ENCODE measurements around the gene BMP6. TPM values are rescaled to one million over a fixed set of nuclear protein-coding genes. Genes with fewer than 3 reads are reported as not detected.

The BMP6 gene
- total RNA-seq, 4 donors from 2014 or later: 1.7 to 8.3 (median 3.3) TPM

DNA sequence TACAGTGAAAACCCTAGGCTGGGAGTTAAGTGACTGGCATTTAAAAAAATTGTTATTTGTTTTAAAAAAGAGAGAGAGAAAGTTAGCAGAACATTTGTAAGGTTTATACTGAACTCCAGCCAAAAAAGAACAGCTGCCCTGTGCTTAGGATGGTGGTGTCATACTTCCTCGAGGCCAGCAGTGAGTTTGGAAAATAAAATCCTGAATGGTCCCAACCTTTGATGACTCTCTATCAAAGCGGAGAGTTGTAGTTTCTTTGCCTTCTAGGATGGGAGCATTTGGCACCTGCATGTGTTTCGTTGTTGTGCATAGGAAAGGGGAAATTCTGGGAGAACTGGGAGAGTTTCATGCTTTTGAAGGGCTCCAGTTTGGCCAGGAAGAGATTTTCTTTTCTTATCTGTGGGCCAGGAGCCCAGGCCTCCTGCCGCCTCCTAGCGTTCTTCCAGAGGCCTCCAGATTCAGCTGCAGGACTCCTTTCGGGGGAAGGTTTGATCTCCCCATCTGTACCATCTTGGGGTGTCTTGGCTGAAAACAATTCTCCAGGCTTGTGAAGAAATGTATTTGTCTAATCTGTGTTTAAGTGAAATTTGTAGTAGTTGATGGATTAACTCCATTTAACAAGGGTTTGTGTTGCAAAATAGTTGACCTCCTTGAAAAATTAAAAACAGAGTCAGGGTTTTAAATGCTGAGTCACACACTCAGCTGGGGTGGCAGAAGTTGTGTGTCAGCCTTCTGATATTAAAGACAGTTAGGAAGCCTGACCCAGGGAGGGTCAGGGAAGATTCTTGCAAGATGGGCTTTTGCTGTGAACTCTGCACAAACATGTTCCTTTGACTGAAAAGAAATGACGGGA, 121.3 kb downstream of the BMP6 start:
- no peaks in the 10 kb centered on the region for H3K36me3 ChIP-seq
- H3K27ac ChIP-seq: no peak overlapping the region
- DNase-seq (no peak), ATAC-seq (peak in 1 of 2 donors; percentile 36)
- no peak for TF ChIP-seq POLR2A (IDR thresholded peaks at IDR 0.05)
- TF ChIP-seq, protein P1, sequence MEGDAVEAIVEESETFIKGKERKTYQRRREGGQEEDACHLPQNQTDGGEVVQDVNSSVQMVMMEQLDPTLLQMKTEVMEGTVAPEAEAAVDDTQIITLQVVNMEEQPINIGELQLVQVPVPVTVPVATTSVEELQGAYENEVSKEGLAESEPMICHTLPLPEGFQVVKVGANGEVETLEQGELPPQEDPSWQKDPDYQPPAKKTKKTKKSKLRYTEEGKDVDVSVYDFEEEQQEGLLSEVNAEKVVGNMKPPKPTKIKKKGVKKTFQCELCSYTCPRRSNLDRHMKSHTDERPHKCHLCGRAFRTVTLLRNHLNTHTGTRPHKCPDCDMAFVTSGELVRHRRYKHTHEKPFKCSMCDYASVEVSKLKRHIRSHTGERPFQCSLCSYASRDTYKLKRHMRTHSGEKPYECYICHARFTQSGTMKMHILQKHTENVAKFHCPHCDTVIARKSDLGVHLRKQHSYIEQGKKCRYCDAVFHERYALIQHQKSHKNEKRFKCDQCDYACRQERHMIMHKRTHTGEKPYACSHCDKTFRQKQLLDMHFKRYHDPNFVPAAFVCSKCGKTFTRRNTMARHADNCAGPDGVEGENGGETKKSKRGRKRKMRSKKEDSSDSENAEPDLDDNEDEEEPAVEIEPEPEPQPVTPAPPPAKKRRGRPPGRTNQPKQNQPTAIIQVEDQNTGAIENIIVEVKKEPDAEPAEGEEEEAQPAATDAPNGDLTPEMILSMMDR (IDR thresholded peaks at IDR 0.05 in 4 of 5, conservative IDR thresholded peaks at IDR 0.05 in 1 of 5): no peak
- no peaks in the 10 kb centered on the region for H3K27me3 ChIP-seq
- intact Hi-C loops (cut with DNase I; ENCODE audit: low total_unique reads): no loop called here
- H3K9me3 ChIP-seq: no peaks in the 10 kb centered on the region
- no peak overlapping the region for H3K4me3 ChIP-seq
- no peaks in the 10 kb centered on the region for H3K4me1 ChIP-seq
- in situ Hi-C loops (cut with MboI; ENCODE audit: low sequenced_read_pairs in 4 of 4): no loop called here

GRCh38 chr6:7848229-7848628, 122.3 kb downstream of the BMP6 start:
- ATAC-seq: no peak
- TF ChIP-seq, protein P1 (IDR thresholded peaks at IDR 0.05 in 4 of 5, conservative IDR thresholded peaks at IDR 0.05 in 1 of 5): no peak
- no peak for TF ChIP-seq POLR2A (IDR thresholded peaks at IDR 0.05)
- no peaks in the 10 kb centered on the region for H3K36me3 ChIP-seq
- H3K27me3 ChIP-seq: no peaks in the 10 kb centered on the region
- in situ Hi-C loops (cut with MboI; ENCODE audit: low sequenced_read_pairs in 4 of 4) (no loop called here), intact Hi-C loops (cut with DNase I; ENCODE audit: low total_unique reads) (no loop called here)
- no peak overlapping the region for H3K27ac ChIP-seq
- H3K9me3 ChIP-seq: no peaks in the 10 kb centered on the region
- H3K4me3 ChIP-seq: no peak overlapping the region
- no peak for DNase-seq
- H3K4me1 ChIP-seq: no peaks in the 10 kb centered on the region

GRCh38 chr6:7851780-7852179, 125.9 kb downstream of the BMP6 start:
- no peak for ATAC-seq
- Histone ChIP-seq H3K9me3 (no peaks in the 10 kb centered on the region), H3K27me3 (no peaks in the 10 kb centered on the region), H3K4me1 (no peaks in the 10 kb centered on the region), H3K4me3 (no peak overlapping the region), H3K36me3 (no peaks in the 10 kb centered on the region), H3K27ac (no peak overlapping the region)
- TF ChIP-seq, protein P1 (IDR thresholded peaks at IDR 0.05 in 4 of 5, conservative IDR thresholded peaks at IDR 0.05 in 1 of 5): no peak
- no peak for TF ChIP-seq POLR2A (IDR thresholded peaks at IDR 0.05)
- DNase-seq: no peak
- in situ Hi-C loops (cut with MboI; ENCODE audit: low sequenced_read_pairs in 4 of 4) (no loop called here), intact Hi-C loops (cut with DNase I; ENCODE audit: low total_unique reads) (no loop called here)

DNA sequence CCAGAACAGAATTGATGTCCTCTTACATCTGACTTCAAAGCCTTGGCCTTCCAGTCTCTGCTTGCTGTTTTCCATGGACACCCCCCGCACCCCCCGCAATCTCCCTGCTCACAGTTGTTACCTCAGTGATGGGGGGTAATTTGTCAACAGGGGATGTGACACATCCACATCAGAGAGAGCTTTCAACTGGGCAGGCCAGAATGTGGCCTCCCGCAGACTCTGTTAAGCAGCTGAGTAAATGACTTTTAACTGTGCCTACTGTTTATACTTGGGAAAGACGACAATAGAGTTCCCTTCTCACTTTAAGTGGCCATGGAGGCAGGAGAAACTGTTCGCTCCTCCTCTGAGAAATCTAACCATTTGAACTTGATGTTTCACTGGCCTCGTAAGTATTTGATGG, 133.7 kb downstream of the BMP6 start:
- no peak for DNase-seq
- Histone ChIP-seq H3K9me3 (no peaks in the 10 kb centered on the region), H3K36me3 (no peaks in the 10 kb centered on the region), H3K4me3 (no peak overlapping the region), H3K27me3 (no peaks in the 10 kb centered on the region), H3K4me1 (no peaks in the 10 kb centered on the region), H3K27ac (no peak overlapping the region)
- in situ Hi-C loops (cut with MboI; ENCODE audit: low sequenced_read_pairs in 4 of 4) (no loop called here), intact Hi-C loops (cut with DNase I; ENCODE audit: low total_unique reads) (no loop called here)
- no peak for ATAC-seq
- TF ChIP-seq, protein P1 (IDR thresholded peaks at IDR 0.05 in 4 of 5, conservative IDR thresholded peaks at IDR 0.05 in 1 of 5): no peak
- no peak for TF ChIP-seq POLR2A (IDR thresholded peaks at IDR 0.05)

Measured in gastrocnemius medialis (tissue), 4 donors.